HAP-1 (cell line): ENCODE measurements around the gene SCMH1.
A peak's percentile ranks its signal among the peaks of the same experiment; 100 is the strongest.

Experiments used
- DNase-seq, 2 experiments: peaks; one replicate each; pipeline ENCODE4 v3.0.0-alpha.2; 2016 to 2020; ENCODE audit warnings: low spot score in 2 of 2
- H3K27me3 ChIP-seq: fragments of 250-450 bp; sonication (Bioruptor Pico); 2 replicates; pipeline ENCODE4 v1.5.1; 2020; ENCODE audit warnings: low read depth, mild to moderate bottlenecking, moderate library complexity
- H3K36me3 ChIP-seq: fragments of 250-450 bp; sonication (Bioruptor Pico); replicated peaks from 2 replicates; pipeline ENCODE4 v1.5.1; 2020; ENCODE audit warnings: mild to moderate bottlenecking
- H3K4me1 ChIP-seq: fragments of 250-450 bp; sonication (Bioruptor Pico); 2 replicates; pipeline ENCODE4 v1.5.1; 2020; ENCODE audit warnings: mild to moderate bottlenecking
- H3K4me3 ChIP-seq: fragments of 250-450 bp; sonication (Bioruptor Pico); 2 replicates; pipeline ENCODE4 v1.5.1; 2020; ENCODE audit warnings: mild to moderate bottlenecking, moderate library complexity
- H3K9me3 ChIP-seq: fragments of 250-450 bp; sonication (Bioruptor Pico); 2 replicates; pipeline ENCODE4 v1.5.1; 2020; ENCODE audit warnings: mild to moderate bottlenecking, moderate library complexity
- in situ Hi-C: fragments of 300-500 bp; cut with MboI; formaldehyde crosslinking; loops from 3 replicates; pipeline ENCODE4 v1.14.3; 2020; ENCODE audit warnings: low sequenced_read_pairs, inconsistent platforms, mixed read lengths

The SCMH1 gene

DNA sequence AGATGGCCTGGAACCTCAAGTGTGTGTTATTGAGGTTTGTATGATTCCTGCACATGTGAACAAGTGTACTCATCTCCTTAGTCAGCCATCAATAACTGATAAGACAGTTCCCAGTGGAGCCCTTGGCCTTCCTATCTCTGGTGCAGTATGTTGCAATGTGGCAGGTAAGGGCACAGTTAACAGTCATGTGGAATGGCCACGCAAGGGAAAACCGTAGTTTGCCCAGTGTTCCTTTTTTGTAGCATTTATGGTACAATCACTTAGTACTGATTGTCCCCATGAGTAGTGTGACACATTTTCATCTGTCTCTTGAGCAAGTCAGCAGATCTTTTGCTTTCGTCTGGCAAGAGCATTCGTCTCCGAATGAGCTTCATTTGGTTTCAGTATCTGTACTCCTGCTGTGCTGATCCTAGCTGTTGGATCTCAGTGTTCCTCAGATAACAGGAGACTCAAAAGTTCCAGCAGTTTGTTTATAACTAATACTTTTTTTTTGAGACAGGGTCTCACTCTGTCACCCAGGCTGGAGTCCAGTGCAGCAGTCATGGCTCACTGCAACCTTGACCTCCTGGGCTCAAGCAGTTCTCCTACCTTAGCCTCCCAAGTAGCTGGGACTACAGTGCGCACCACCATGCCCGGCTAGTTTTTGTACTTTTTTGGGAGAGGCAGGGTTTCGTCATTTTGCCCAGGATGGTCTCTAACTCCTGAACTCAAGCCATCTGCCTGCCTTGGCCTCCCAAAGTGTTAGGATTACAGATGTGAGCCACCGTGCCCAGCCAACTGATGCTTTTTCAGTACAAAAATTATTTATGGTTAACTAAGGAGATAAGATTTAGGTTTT, 254.4 kb downstream of the SCMH1 start:
- H3K4me3 ChIP-seq = no peak overlapping the region
- H3K9me3 ChIP-seq = no peaks in the 10 kb centered on the region
- DNase-seq = no peak
- peaks cover 95% of the 10 kb centered on the region for H3K36me3 ChIP-seq
- H3K27me3 ChIP-seq = no peaks in the 10 kb centered on the region
- in situ Hi-C loops = no loop called here
- H3K4me1 ChIP-seq = no peaks in the 10 kb centered on the region

DNA sequence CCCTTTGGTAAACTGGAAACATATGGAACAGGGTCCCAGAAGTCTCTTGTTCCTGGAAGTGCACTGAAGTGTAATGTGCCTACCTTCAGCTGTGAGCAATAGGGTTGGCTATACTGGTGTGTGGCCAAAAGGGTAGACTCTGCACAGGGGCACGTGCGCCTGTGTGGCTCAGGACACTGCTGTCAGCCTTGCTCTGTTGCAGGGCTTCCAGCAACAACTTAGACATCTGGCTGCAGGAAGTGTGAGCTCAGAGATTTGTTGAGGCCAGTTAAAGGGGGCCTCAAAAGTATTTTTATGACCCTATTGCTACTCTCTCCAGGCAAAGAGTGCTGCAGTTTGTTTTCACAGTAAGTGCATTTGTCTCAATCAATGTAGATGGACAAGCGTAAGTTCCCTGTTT, 255.2 kb downstream of the SCMH1 start:
- in situ Hi-C loops = no loop called here
- Histone ChIP-seq H3K27me3 (no peaks in the 10 kb centered on the region), H3K36me3 (peaks cover 91% of the 10 kb centered on the region), H3K9me3 (no peaks in the 10 kb centered on the region), H3K4me1 (0 out of 2 replicates have a peak, but pooled peaks cover 2% of the 10 kb centered on the region), H3K4me3 (no peak overlapping the region)
- DNase-seq = no peak

DNA sequence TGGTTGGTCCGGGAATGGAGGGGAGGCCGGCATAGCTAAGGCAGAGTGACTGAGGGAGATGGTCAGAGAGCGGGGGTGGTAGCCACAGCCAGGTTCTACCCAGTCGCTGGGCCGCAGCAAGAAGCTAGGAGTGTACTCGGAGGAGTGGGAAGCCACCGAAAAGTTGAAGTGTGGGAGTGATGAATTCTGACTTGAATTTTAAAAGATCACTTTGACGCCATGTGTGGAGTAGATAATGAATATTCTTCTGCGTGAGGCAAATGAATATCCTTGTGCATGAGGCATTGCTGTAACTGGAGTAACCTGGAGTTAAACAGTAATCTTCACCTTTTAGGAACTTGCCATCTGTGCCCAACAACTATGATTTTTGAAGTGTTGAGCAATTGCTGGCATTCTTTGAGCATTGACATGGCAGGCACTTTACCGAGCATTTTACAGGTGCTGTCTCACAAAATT, 255.8 kb downstream of the SCMH1 start:
- Histone ChIP-seq H3K4me1 (peaks cover 4% of the 10 kb centered on the region; the same call in 1 of the 2 replicates), H3K9me3 (no peaks in the 10 kb centered on the region), H3K4me3 (no peak overlapping the region), H3K36me3 (peaks cover 85% of the 10 kb centered on the region), H3K27me3 (no peaks in the 10 kb centered on the region)
- in situ Hi-C loops = no loop called here
- no peak for DNase-seq

DNA sequence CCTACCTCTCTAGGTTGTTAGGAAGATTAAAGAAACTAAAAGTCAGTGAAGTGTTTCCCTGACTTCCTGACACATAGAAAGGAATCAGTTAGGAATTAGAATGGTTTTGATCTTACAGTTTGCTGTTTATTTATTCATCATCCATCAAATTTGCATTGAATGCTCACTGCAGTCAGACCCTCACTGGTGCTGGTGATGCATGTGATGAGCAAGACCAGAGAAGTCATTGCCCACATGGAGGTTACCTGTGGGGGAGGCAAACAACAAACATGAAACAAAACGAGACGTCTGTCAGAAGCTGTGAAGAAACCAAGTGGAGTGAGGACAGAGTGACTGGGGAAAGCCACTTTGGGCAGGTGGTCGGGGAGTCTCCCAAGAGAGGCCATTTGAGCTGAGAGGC, 256.2 kb downstream of the SCMH1 start:
- peaks cover 80% of the 10 kb centered on the region for H3K36me3 ChIP-seq
- no peak for DNase-seq
- in situ Hi-C loops = no loop called here

DNA sequence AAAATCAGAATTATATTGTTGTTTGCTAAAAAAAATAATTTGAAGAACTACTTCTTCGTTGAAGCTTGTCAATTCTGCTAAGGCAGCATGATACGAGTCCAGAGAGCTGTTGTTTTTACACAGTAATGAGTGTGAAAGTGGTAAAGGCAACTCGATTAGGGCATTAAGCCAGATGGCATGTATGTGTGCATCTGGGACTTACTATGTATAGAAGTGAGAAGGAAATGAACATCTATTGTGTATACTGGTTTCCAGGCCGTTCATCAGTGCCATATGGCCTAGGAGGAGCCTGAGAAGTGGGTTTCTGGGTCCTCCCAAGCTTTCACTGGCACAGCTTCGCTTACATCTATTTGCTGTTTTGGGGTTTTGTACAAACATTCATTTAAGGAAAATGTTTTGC, 256.9 kb downstream of the SCMH1 start:
- no peak for DNase-seq
- Histone ChIP-seq H3K36me3 (peaks cover 73% of the 10 kb centered on the region), H3K27me3 (no peaks in the 10 kb centered on the region), H3K4me3 (no peak overlapping the region), H3K4me1 (peaks cover 5% of the 10 kb centered on the region; the same call in 1 of the 2 replicates), H3K9me3 (no peaks in the 10 kb centered on the region)
- in situ Hi-C loops = no loop called here

More for the DNA sequence above, 256.2 kb downstream of the SCMH1 start:
- no peak overlapping the region for H3K4me3 ChIP-seq
- H3K9me3 ChIP-seq = no peaks in the 10 kb centered on the region
- peaks cover 5% of the 10 kb centered on the region; the same call in 1 of the 2 replicates for H3K4me1 ChIP-seq
- H3K27me3 ChIP-seq = no peaks in the 10 kb centered on the region

DNA sequence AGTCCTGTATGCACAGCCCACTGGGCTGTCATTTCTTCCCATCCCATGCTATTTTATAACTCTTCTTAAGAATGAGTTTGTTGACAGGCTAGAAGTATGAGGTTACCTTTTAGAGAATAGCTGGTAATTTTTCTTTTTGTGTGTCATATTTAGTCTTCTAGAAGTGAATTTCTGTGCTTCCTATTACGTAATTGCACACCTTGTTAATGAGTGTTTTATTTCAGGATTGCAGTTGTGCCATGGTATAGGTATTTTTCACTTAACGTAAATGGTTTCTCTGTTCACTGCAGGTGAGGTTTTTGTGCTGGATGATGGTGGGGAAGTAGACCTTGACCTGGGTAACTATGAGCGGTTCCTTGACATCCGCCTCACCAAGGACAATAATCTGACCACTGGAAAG, 257.6 kb downstream of the SCMH1 start:
- no peak for DNase-seq
- H3K27me3 ChIP-seq = no peaks in the 10 kb centered on the region
- in situ Hi-C loops = no loop called here
- no peak overlapping the region for H3K4me3 ChIP-seq
- peaks cover 67% of the 10 kb centered on the region for H3K36me3 ChIP-seq
- peaks cover 5% of the 10 kb centered on the region; the same call in 1 of the 2 replicates for H3K4me1 ChIP-seq
- no peaks in the 10 kb centered on the region for H3K9me3 ChIP-seq

DNA sequence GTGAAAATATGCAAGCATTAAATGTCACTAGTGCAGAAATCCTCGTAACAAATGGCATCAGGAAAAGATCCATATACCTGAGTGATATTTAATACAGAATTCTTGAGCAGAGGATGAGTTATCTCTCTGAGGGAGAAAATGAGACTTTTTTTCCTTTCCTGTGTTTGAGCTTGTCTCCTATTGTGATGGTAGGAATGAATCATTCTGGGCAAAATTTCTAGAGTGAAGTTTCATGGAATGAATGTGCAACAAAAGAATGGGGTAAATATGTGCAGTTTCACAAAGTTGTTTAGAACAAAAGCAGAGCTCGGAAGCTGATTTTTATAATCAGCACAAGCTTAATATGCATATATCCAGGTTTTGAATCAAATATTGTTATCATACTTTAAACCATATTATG, 258.0 kb downstream of the SCMH1 start:
- H3K27me3 ChIP-seq = no peaks in the 10 kb centered on the region
- H3K4me1 ChIP-seq = peaks cover 6% of the 10 kb centered on the region; the same call in 1 of the 2 replicates
- in situ Hi-C loops = no loop called here
- H3K9me3 ChIP-seq = no peaks in the 10 kb centered on the region
- no peak overlapping the region for H3K4me3 ChIP-seq
- DNase-seq = no peak
- peaks cover 62% of the 10 kb centered on the region for H3K36me3 ChIP-seq

DNA sequence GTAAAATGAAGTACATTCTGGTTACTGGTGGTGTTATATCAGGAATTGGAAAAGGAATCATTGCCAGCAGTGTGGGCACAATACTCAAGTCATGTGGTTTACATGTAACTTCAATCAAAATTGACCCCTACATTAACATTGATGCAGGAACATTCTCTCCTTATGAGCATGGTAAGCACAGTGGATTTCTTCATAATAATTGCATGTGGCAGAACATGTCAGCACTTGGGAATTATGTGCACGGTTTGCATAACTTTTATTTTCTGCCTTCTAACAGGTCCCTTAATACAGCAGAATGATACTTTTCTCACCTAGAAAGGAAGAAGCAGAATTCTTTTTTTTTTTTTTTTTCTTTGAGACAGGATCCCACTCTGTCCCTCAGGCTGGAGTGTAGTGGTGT, 258.8 kb downstream of the SCMH1 start:
- H3K36me3 ChIP-seq = peaks cover 54% of the 10 kb centered on the region
- no peaks in the 10 kb centered on the region for H3K27me3 ChIP-seq
- no peak overlapping the region for H3K4me3 ChIP-seq
- H3K4me1 ChIP-seq = peaks cover 11% of the 10 kb centered on the region; the same call in 1 of the 2 replicates
- H3K9me3 ChIP-seq = no peaks in the 10 kb centered on the region
- in situ Hi-C loops = no loop called here
- no peak for DNase-seq

DNA sequence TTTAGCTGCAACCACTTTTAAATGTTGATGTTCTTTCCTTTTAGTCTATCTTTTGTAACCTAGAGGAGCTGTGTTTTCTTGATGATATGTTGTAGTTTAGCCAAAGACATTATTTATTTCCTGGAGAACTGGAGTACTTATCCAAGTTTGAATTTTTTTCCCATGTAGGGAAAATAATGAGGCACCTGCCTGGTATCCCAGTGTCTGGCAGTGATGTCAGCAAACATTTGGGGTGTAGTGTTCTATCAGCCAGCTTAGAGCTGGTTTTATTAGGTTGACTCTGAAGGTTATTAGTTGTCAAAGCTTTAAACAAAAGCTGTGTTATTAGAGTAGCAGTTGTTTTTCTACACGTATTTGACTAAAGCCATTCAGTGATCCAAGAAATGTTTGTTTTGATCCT, 259.4 kb downstream of the SCMH1 start:
- in situ Hi-C loops = no loop called here
- Histone ChIP-seq H3K27me3 (no peaks in the 10 kb centered on the region), H3K9me3 (no peaks in the 10 kb centered on the region), H3K4me1 (peaks cover 11% of the 10 kb centered on the region; the same call in 1 of the 2 replicates), H3K4me3 (no peak overlapping the region), H3K36me3 (peaks cover 50% of the 10 kb centered on the region)
- DNase-seq = no peak

DNA sequence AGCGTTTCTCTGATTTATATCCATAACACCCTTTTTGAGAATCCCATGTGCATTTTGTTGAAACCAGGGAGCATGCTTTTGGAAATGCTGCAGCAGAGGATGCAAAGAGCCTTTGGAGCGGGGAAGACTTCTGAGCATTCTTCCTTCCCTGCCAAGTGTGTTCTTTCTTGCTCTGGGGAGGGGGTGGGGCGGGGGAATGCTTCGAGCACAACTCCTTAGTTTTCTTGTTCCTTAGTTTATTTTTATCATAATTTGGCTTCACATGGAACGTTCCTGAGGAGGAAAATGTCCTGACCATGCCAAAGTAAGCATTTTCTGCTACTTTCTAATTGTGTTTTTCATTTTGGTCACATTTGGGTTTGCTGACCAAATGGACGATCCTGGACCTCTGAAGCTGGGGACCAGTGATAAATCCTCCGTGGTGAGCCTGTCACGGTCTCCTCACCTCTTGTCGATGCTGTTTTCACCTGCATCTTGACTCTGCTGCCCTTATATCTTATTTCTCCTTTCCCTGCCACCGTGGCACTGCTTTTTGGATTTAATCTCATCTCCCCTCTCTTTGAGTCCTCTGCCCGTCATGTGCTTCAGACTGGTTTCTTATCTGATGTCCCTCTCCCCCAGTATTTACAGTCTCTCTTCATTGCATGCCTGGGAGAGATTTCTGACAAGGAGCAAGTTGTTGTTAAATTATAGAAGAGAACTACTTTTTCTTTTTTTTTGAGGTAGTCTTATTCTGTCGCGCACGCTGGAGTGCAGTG, 260.2 kb downstream of the SCMH1 start:
- no peaks in the 10 kb centered on the region for H3K9me3 ChIP-seq
- H3K36me3 ChIP-seq = peaks cover 41% of the 10 kb centered on the region
- peak overlapping the region; percentile 91 for H3K4me3 ChIP-seq
- no peaks in the 10 kb centered on the region for H3K27me3 ChIP-seq
- H3K4me1 ChIP-seq = peaks cover 11% of the 10 kb centered on the region; the same call in 1 of the 2 replicates
- no peak for DNase-seq
- in situ Hi-C loops = no loop called here

DNA sequence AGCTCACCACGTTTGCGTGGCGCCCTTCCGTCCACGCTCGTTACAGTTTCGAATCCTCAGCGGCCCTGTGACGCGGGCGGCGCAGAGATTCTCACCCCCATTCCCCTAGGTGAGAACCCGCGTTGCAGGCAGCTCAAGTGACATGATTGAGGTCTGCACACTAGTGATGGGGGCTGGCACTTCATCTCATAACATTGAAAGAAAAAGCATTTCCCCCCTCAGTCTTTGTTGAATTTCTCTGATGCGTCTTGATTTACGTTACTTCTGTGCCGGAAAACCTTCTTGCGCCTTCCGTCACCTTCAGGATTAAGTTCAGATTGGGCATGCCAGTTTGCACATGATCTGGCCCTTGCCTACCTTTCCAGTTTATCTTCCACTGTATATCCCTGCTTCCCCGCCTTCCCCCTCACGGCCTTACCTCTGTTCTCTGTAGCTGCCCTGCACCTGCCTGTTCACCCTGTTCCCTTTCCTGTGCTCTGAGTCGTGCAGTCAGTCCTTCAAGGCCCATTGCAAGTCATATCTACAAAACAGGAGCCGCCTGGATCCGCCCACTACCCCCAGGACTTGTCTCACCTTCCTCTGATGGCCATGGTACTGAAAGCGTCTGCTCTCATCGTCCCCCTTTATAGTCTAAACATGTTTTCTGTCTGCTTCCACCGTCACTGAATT, 261.5 kb downstream of the SCMH1 start:
- peak; percentile 57 to 65 for DNase-seq
- no peaks in the 10 kb centered on the region for H3K9me3 ChIP-seq
- H3K4me1 ChIP-seq = peaks cover 11% of the 10 kb centered on the region; the same call in 1 of the 2 replicates
- in situ Hi-C loops = no loop called here
- H3K27me3 ChIP-seq = no peaks in the 10 kb centered on the region
- peak overlapping the region; percentile 91 for H3K4me3 ChIP-seq
- H3K36me3 ChIP-seq = peaks cover 28% of the 10 kb centered on the region

DNA sequence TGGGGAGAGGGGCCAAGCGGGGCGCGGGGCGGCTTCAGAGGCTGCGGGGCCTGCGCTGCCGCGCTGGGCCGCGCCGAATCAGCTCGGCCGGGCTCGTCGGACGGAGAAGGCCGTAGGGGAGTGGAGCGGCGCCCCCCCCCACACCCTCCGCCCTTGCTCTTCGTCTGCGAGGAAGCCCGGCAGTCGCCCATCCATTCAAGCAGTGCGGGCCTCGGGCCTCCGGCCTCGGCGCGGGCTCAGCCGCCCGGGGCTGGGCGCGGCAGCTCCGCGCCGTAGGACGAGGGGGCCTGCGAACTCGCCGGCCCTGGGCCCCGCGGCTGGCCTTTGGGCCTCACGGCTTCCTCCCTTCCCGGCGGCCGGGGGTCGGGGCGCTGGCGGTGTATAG, 262.0 kb downstream of the SCMH1 start:
- H3K4me3 ChIP-seq = peak overlapping the region; percentile 91
- in situ Hi-C loops = no loop called here
- no peak for DNase-seq
- no peaks in the 10 kb centered on the region for H3K27me3 ChIP-seq
- peaks cover 23% of the 10 kb centered on the region for H3K36me3 ChIP-seq
- no peaks in the 10 kb centered on the region for H3K9me3 ChIP-seq
- H3K4me1 ChIP-seq = peaks cover 11% of the 10 kb centered on the region; the same call in 1 of the 2 replicates

DNA sequence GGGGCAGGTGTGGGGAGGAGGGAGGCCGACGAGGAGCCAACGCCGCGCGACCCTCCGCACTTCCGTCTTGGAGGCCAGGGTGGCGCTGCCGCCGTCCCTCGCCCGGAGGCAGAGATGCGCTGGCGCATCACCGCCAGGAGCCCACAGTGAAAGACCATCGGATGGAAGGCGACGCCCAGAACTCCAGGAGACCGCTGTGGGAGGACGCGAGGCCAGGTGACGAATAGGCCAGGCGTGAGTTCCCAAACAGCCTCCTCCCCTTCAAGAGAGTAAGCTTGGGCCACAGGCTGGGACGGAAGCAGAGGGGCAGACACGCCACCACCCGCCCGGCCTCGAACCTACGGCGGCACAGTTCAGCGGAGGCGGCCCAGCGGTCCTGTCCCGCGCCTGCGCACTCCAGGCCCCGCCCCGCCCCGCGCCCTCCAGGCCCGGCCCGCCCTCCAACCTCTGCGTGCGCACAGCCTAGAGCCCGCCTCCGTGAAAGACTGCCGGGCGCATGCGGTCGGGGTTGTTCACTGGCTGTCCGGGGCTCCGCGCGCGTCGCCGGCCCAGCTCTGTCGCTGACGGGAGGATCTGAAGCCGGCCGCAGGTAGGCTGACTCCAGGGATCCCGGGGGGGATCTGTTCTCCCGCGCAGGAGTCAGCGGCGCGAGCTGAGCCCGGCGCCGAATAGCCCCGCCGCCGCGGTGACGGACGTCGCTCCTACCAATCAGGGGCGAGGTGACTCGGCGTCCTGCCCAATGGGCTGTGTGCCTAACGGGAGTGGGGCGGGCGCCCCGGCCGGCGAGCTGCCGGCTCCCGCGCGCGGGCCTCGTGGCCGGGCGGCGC, 262.7 kb downstream of the SCMH1 start, which contains the start of gene CTPS1:
Gene CTPS1, plus strand, starts transcription at position 456 of the 827 bp plus-strand sequence. CDS start 3,595 bp downstream, outside the sequence.
- H3K9me3 ChIP-seq = no peaks in the 10 kb centered on the region
- H3K27me3 ChIP-seq = no peaks in the 10 kb centered on the region
- H3K4me3 ChIP-seq = peak within 1 kb of the TSS; percentile 91
- H3K36me3 ChIP-seq = peaks cover 17% of the 10 kb centered on the region
- in situ Hi-C loops = no loop called here
- peak; percentile 78 to 95 for DNase-seq
- H3K4me1 ChIP-seq = peaks cover 11% of the 10 kb centered on the region; the same call in 1 of the 2 replicates
